GM23338 (cell line): ENCODE data around the gene ZNF143. TPM values are rescaled to one million over a fixed set of nuclear protein-coding genes. Genes with fewer than 3 reads are reported as not detected.
A peak's percentile ranks its signal among the peaks of the same experiment; 100 is the strongest.

Experiments used
- ATAC-seq: fragments of 200-7000 bp; cut with Tn5 transposase; 3 replicates; pipeline ENCODE4 v1.9.1; 2020
- DNase-seq: peaks from one replicate; pipeline ENCODE4 v3.0.0-alpha.2; 2015; ENCODE audit warnings: low spot score
- H2AFZ ChIP-seq: fragments of 200-600 bp; sonication (generic); 2 replicates; pipeline ENCODE4 v1.8.0; 2016; ENCODE audit warnings: antibody characterized with exemption, mild to moderate bottlenecking, moderate library complexity
- H3F3A ChIP-seq: fragments of 200-600 bp; sonication (generic); replicated peaks from 2 replicates; pipeline ENCODE4 v1.8.0; 2017; ENCODE audit warnings: antibody characterized with exemption, mixed run types, low read depth
- H3K27ac ChIP-seq: fragments of 200-600 bp; sonication (generic); 2 replicates; pipeline ENCODE4 v1.6.1; 2016; ENCODE audit warnings: low read depth
- H3K27me3 ChIP-seq: fragments of 200-600 bp; sonication (generic); 2 replicates; pipeline ENCODE4 v1.8.0; 2016; ENCODE audit warnings: mild to moderate bottlenecking, mixed run types, moderate library complexity; ENCODE audit not compliant: insufficient read depth
- H3K36me3 ChIP-seq: fragments of 200-600 bp; sonication (generic); 2 replicates; pipeline ENCODE4 v1.8.0; 2016; ENCODE audit warnings: mild to moderate bottlenecking; ENCODE audit not compliant: insufficient read depth
- H3K4me1 ChIP-seq: fragments of 200-600 bp; sonication (generic); 2 replicates; pipeline ENCODE4 v1.8.0; 2016; ENCODE audit warnings: mild to moderate bottlenecking, moderate library complexity; ENCODE audit not compliant: insufficient read depth
- H3K4me2 ChIP-seq: fragments of 200-600 bp; sonication (generic); 2 replicates; pipeline ENCODE4 v1.7.1; 2017; ENCODE audit warnings: mixed run types
- H3K4me3 ChIP-seq: fragments of 200-600 bp; sonication (generic); 2 replicates; pipeline ENCODE4 v1.6.1; 2016; ENCODE audit warnings: mixed run types
- H3K79me2 ChIP-seq: fragments of 200-600 bp; sonication (generic); replicated peaks from 2 replicates; pipeline ENCODE4 v1.8.0; 2017; ENCODE audit warnings: mild to moderate bottlenecking; ENCODE audit not compliant: insufficient read depth
- H3K9me2 ChIP-seq: fragments of 200-600 bp; sonication (generic); 2 replicates; pipeline ENCODE4 v1.8.0; 2017; ENCODE audit not compliant: insufficient read depth
- H4K20me1 ChIP-seq: fragments of 200-600 bp; sonication (generic); replicated peaks from 2 replicates; pipeline ENCODE4 v1.8.0; 2017; ENCODE audit warnings: mild to moderate bottlenecking; ENCODE audit not compliant: insufficient read depth
- H3K27ac Mint-ChIP-seq: 2 replicates; pipeline ENCODE4 v1.8.0; 2020; ENCODE audit warnings: inconsistent platforms, mild to moderate bottlenecking, moderate library complexity, mixed read lengths
- H3K27me3 Mint-ChIP-seq: 3 replicates; pipeline ENCODE4 v1.8.0; 2022; ENCODE audit warnings: low read depth, mild to moderate bottlenecking, moderate library complexity, mixed read lengths, inconsistent platforms; ENCODE audit not compliant: insufficient read depth, poor library complexity
- H3K36me3 Mint-ChIP-seq: 3 replicates; pipeline ENCODE4 v1.8.0; 2021; ENCODE audit warnings: low read depth, mild to moderate bottlenecking, inconsistent platforms, moderate library complexity, mixed read lengths
- H3K4me1 Mint-ChIP-seq: 3 replicates; pipeline ENCODE4 v1.8.0; 2020; ENCODE audit warnings: mild to moderate bottlenecking, inconsistent platforms, mixed read lengths
- H3K4me3 Mint-ChIP-seq: 3 replicates; pipeline ENCODE4 v1.8.0; 2021; ENCODE audit warnings: moderate library complexity, mild to moderate bottlenecking, inconsistent platforms, mixed read lengths
- H3K9me3 Mint-ChIP-seq: 3 replicates; pipeline ENCODE4 v1.8.0; 2020; ENCODE audit warnings: moderate library complexity, mild to moderate bottlenecking, inconsistent platforms, mixed read lengths
- CREB1 ChIP-seq: fragments of 250-450 bp; sonication (Bioruptor Pico); IDR thresholded peaks from 2 replicates; pipeline ENCODE4 v1.5.0; 2020; ENCODE audit warnings: low read depth, mild to moderate bottlenecking, moderate library complexity
- ETS1 ChIP-seq: IDR thresholded peaks from 2 replicates; pipeline ENCODE4 v1.6.1; 2016; ENCODE audit warnings: antibody characterized with exemption
- EZH2 ChIP-seq: fragments of 200-600 bp; sonication (generic); IDR thresholded peaks from one replicate; pipeline ENCODE4 v1.8.0; 2017; ENCODE audit warnings: antibody characterized with exemption, mild to moderate bottlenecking, low read depth; ENCODE audit not compliant: unreplicated experiment
- EZH2phosphoT487 ChIP-seq: fragments of 200-600 bp; sonication (generic); IDR thresholded peaks from one replicate; pipeline ENCODE4 v1.8.1; 2018; ENCODE audit warnings: antibody characterized with exemption; ENCODE audit not compliant: unreplicated experiment
- JUNB ChIP-seq: IDR thresholded peaks from one replicate; pipeline ENCODE4 v1.6.1; 2016; ENCODE audit warnings: antibody characterized with exemption; ENCODE audit not compliant: unreplicated experiment
- NANOG ChIP-seq: IDR thresholded peaks from 2 replicates; pipeline ENCODE4 v1.6.1; 2016; ENCODE audit warnings: antibody characterized with exemption, borderline replicate concordance
- POLR2AphosphoS5 ChIP-seq: IDR thresholded peaks from 2 replicates; pipeline ENCODE4 v1.6.1; 2016; ENCODE audit warnings: antibody characterized with exemption, low read depth
- REST ChIP-seq: IDR thresholded peaks from one replicate; pipeline ENCODE4 v1.6.1; 2018; ENCODE audit warnings: antibody characterized with exemption; ENCODE audit not compliant: unreplicated experiment
- STAT1 ChIP-seq: IDR thresholded peaks from one replicate; pipeline ENCODE4 v1.6.1; 2016; ENCODE audit warnings: antibody characterized with exemption; ENCODE audit not compliant: unreplicated experiment
- ZNF114 ChIP-seq: fragments of 250-450 bp; sonication (Bioruptor Pico); IDR thresholded peaks from 2 replicates; pipeline ENCODE4 v1.5.0; 2020; ENCODE audit warnings: mild to moderate bottlenecking, moderate library complexity
- ZNF331 ChIP-seq: fragments of 250-450 bp; sonication (Bioruptor Pico); IDR thresholded peaks from 2 replicates; pipeline ENCODE4 v1.5.0; 2020; ENCODE audit warnings: low read depth, mild to moderate bottlenecking, moderate library complexity
- polyA plus RNA-seq: library from polyadenylated mRNA; unstranded; fragments of >200 nt; fragmentation: Nextera tagmentation; extraction: Ambion mirVana; gene quantifications from 2 replicates; pipeline ENCODE4 v1.2.1, GENCODE V29; 2016
- total RNA-seq: library from RNA; depleted of rRNA; stranded (reverse); fragments of >200 nt; shearing (Covaris generic); gene quantifications from 2 replicates; pipeline ENCODE4 v1.2.3, GENCODE V29; 2014
- TF ChIP-seq, protein P1 (sequence below), 2 experiments: fragments of 200-600 bp in 1 of 2; sonication (generic) in 1 of 2; conservative IDR thresholded peaks; 2 replicates each; pipeline versions ENCODE4 v1.5.1 to v1.6.1; 2016 to 2017; ENCODE audit warnings: antibody characterized with exemption in 2 of 2, low read depth in 2 of 2, mild to moderate bottlenecking in 2 of 2, moderate library complexity in 1 of 2
- TF ChIP-seq, protein P2 (sequence below): fragments of 250-450 bp; sonication (Bioruptor Pico); IDR thresholded peaks from 2 replicates; pipeline ENCODE4 v1.5.0; 2020; ENCODE audit warnings: mild to moderate bottlenecking, moderate library complexity

ZNF143 gene
- total and polyA plus RNA-seq, 2 experiments from 2014 or later: 33.5 to 44.2 TPM

DNA sequence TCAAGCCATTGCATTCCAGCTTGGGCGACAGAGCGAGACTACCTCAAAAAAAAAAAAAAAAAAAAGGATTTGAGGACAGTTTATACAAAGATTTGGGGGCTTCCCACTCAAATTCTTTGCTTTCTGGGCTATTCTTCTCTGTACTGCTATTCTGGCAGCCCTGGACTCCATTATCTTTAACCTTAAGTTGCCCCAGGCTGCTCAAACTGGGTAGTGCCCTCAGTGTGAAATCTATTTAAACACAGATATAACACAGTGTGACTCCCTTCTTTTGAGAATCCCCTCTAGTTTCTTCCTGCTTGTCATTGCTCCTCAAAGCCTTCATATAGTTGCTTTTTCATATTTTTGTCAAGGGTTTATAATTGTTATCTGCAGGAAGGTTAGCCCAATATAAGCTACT lies 63.2 kb downstream of the ZNF143 start:
- H3K27me3 Mint-ChIP-seq: peaks cover 3% of the 10 kb centered on the region
- Histone ChIP-seq H3K9me2 (no peaks in the 10 kb centered on the region), H2AFZ (no peak overlapping the region), H3K4me3 (no peak overlapping the region), H3K27me3 (no peaks in the 10 kb centered on the region), H3K36me3 (peaks cover 10% of the 10 kb centered on the region), H3F3A (peaks cover 8% of the 10 kb centered on the region; the same call in 1 of the 2 replicates), H3K27ac (no peak overlapping the region), H3K4me1 (peaks cover 6% of the 10 kb centered on the region), H3K79me2 (no peaks in the 10 kb centered on the region), H3K4me2 (no peak overlapping the region), H4K20me1 (no peaks in the 10 kb centered on the region)
- ATAC-seq (peak; percentile 70), DNase-seq (no peak)
- peaks cover 21% of the 10 kb centered on the region for H3K4me1 Mint-ChIP-seq
- H3K36me3 Mint-ChIP-seq: peaks cover 29% of the 10 kb centered on the region
- H3K27ac Mint-ChIP-seq: no peak overlapping the region
- no peak overlapping the region for H3K4me3 Mint-ChIP-seq
- H3K9me3 Mint-ChIP-seq: no peaks in the 10 kb centered on the region
- no peak for TF ChIP-seq ZNF114
- no peak for TF ChIP-seq STAT1
- TF ChIP-seq EZH2phosphoT487: no peak
- no peak for TF ChIP-seq POLR2AphosphoS5
- TF ChIP-seq, protein P1, sequence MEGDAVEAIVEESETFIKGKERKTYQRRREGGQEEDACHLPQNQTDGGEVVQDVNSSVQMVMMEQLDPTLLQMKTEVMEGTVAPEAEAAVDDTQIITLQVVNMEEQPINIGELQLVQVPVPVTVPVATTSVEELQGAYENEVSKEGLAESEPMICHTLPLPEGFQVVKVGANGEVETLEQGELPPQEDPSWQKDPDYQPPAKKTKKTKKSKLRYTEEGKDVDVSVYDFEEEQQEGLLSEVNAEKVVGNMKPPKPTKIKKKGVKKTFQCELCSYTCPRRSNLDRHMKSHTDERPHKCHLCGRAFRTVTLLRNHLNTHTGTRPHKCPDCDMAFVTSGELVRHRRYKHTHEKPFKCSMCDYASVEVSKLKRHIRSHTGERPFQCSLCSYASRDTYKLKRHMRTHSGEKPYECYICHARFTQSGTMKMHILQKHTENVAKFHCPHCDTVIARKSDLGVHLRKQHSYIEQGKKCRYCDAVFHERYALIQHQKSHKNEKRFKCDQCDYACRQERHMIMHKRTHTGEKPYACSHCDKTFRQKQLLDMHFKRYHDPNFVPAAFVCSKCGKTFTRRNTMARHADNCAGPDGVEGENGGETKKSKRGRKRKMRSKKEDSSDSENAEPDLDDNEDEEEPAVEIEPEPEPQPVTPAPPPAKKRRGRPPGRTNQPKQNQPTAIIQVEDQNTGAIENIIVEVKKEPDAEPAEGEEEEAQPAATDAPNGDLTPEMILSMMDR (conservative IDR thresholded peaks at IDR 0.05; ENCODE audit: low read depth in 2 of 2): no peak
- no peak for TF ChIP-seq EZH2
- TF ChIP-seq REST: no peak
- TF ChIP-seq ETS1: no peak
- TF ChIP-seq, protein P2, sequence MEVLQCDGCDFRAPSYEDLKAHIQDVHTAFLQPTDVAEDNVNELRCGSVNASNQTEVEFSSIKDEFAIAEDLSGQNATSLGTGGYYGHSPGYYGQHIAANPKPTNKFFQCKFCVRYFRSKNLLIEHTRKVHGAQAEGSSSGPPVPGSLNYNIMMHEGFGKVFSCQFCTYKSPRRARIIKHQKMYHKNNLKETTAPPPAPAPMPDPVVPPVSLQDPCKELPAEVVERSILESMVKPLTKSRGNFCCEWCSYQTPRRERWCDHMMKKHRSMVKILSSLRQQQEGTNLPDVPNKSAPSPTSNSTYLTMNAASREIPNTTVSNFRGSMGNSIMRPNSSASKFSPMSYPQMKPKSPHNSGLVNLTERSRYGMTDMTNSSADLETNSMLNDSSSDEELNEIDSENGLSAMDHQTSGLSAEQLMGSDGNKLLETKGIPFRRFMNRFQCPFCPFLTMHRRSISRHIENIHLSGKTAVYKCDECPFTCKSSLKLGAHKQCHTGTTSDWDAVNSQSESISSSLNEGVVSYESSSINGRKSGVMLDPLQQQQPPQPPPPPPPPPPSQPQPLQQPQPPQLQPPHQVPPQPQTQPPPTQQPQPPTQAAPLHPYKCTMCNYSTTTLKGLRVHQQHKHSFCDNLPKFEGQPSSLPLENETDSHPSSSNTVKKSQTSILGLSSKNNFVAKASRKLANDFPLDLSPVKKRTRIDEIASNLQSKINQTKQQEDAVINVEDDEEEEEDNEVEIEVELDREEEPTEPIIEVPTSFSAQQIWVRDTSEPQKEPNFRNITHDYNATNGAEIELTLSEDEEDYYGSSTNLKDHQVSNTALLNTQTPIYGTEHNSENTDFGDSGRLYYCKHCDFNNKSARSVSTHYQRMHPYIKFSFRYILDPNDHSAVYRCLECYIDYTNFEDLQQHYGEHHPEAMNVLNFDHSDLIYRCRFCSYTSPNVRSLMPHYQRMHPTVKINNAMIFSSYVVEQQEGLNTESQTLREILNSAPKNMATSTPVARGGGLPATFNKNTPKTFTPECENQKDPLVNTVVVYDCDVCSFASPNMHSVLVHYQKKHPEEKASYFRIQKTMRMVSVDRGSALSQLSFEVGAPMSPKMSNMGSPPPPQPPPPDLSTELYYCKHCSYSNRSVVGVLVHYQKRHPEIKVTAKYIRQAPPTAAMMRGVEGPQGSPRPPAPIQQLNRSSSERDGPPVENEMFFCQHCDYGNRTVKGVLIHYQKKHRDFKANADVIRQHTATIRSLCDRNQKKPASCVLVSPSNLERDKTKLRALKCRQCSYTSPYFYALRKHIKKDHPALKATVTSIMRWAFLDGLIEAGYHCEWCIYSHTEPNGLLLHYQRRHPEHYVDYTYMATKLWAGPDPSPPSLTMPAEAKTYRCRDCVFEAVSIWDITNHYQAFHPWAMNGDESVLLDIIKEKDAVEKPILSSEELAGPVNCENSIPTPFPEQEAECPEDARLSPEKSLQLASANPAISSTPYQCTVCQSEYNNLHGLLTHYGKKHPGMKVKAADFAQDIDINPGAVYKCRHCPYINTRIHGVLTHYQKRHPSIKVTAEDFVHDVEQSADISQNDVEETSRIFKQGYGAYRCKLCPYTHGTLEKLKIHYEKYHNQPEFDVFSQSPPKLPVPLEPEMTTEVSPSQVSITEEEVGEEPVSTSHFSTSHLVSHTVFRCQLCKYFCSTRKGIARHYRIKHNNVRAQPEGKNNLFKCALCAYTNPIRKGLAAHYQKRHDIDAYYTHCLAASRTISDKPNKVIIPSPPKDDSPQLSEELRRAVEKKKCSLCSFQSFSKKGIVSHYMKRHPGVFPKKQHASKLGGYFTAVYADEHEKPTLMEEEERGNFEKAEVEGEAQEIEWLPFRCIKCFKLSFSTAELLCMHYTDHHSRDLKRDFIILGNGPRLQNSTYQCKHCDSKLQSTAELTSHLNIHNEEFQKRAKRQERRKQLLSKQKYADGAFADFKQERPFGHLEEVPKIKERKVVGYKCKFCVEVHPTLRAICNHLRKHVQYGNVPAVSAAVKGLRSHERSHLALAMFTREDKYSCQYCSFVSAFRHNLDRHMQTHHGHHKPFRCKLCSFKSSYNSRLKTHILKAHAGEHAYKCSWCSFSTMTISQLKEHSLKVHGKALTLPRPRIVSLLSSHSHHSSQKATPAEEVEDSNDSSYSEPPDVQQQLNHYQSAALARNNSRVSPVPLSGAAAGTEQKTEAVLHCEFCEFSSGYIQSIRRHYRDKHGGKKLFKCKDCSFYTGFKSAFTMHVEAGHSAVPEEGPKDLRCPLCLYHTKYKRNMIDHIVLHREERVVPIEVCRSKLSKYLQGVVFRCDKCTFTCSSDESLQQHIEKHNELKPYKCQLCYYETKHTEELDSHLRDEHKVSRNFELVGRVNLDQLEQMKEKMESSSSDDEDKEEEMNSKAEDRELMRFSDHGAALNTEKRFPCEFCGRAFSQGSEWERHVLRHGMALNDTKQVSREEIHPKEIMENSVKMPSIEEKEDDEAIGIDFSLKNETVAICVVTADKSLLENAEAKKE (CRISPR knock-in tag): no peak
- TF ChIP-seq NANOG: no peak
- no peak for TF ChIP-seq CREB1 (CRISPR knock-in tag)
- TF ChIP-seq JUNB: no peak
- TF ChIP-seq ZNF331 (CRISPR knock-in tag): no peak
